K562 (cell line): ENCODE results near the gene TRABD2B.

ENCODE experiments used
- MCM7 ChIP-seq, 2 experiments: fragments of 450-650 bp; IDR thresholded peaks; 2 replicates each; pipeline ENCODE4 v1.6.1; 2016 to 2018
- NR2C2 ChIP-seq, 2 experiments: fragments of 200-800 bp in 1 of 2; sonication (Bioruptor generic) in 1 of 2; sonication (generic) in 1 of 2; formaldehyde crosslinking in 1 of 2; IDR thresholded peaks; 2 replicates each; pipeline versions ENCODE4 v1.6.1 to v1.8.0; 2016 to 2022; ENCODE audit warnings: mild to moderate bottlenecking in 1 of 2, missing compliant biosample characterization in 1 of 2, missing genetic modification characterization in 1 of 2, missing genetic modification reagents in 1 of 2
- SP1 ChIP-seq: sonication (generic); formaldehyde crosslinking; IDR thresholded peaks from 2 replicates; pipeline ENCODE4 v1.8.1; 2022; ENCODE audit warnings: mild to moderate bottlenecking, missing genetic modification reagents
- ZBTB11 ChIP-seq, 3 experiments: fragments of 200-800 bp in 1 of 3; fragments of 250-450 bp in 1 of 3; fragments of 450-650 bp in 1 of 3; sonication (Bioruptor Pico) in 1 of 3; sonication (Bioruptor generic) in 1 of 3; formaldehyde crosslinking in 1 of 3; IDR thresholded peaks; 2 replicates each; pipeline versions ENCODE4 v1.6.1 to v1.8.0; 2016 to 2022; ENCODE audit warnings: mild to moderate bottlenecking in 2 of 3, missing genetic modification characterization in 2 of 3, missing compliant biosample characterization in 1 of 3, moderate library complexity in 1 of 3
- ZNF695 ChIP-seq: fragments of 450-650 bp; formaldehyde crosslinking; IDR thresholded peaks from 2 replicates; pipeline ENCODE4 v1.4.0; 2020; ENCODE audit warnings: mild to moderate bottlenecking, moderate library complexity
- TF ChIP-seq, protein P1 (sequence below): sonication (generic); formaldehyde crosslinking; IDR thresholded peaks from 2 replicates; pipeline ENCODE4 v1.8.1; 2023; ENCODE audit warnings: mild to moderate bottlenecking, missing genetic modification reagents
- TF ChIP-seq, protein P2 (sequence below), 3 experiments: IDR thresholded peaks in 2 of 3; conservative IDR thresholded peaks in 1 of 3; 2 replicates each; pipeline ENCODE4 v1.5.1; 2011 to 2012; ENCODE audit warnings: low read length in 3 of 3, mild to moderate bottlenecking in 3 of 3, control low read depth in 2 of 3, improper control_type of control experiment in 1 of 3, inconsistent platforms in 1 of 3, low read depth in 1 of 3, mixed read lengths in 1 of 3, moderate library complexity in 1 of 3; ENCODE audit not compliant: insufficient read depth in 2 of 3

DNA sequence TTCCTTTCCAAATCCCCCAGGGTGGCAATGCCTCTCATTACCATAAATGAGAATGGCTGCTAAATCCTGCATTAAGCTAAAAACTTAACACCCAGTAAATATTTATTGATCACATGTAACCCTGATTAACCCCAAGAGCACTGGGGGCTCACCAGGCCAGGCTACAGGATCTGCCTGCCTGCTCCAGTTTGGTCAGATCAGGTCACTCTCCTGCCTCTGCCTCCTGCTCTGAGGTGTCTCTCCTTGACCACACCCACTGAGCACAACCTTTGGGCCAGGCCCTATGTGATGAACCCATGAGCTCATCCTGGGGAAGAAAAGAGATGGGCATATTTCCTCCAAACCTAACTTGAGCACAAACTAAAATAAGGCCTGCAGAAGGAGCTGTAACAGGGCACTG is 93.5 kb downstream of the TRABD2B start:
- no peak for TF ChIP-seq SP1 (CRISPR knock-in tag)
- no peak for TF ChIP-seq ZBTB11 (CRISPR knock-in tag; IDR thresholded peaks at IDR 0.05)
- TF ChIP-seq, protein P1, sequence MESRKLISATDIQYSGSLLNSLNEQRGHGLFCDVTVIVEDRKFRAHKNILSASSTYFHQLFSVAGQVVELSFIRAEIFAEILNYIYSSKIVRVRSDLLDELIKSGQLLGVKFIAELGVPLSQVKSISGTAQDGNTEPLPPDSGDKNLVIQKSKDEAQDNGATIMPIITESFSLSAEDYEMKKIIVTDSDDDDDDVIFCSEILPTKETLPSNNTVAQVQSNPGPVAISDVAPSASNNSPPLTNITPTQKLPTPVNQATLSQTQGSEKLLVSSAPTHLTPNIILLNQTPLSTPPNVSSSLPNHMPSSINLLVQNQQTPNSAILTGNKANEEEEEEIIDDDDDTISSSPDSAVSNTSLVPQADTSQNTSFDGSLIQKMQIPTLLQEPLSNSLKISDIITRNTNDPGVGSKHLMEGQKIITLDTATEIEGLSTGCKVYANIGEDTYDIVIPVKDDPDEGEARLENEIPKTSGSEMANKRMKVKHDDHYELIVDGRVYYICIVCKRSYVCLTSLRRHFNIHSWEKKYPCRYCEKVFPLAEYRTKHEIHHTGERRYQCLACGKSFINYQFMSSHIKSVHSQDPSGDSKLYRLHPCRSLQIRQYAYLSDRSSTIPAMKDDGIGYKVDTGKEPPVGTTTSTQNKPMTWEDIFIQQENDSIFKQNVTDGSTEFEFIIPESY (CRISPR knock-in tag) = no peak
- no peak for TF ChIP-seq ZNF695 (CRISPR knock-in tag)
- TF ChIP-seq, protein P2, sequence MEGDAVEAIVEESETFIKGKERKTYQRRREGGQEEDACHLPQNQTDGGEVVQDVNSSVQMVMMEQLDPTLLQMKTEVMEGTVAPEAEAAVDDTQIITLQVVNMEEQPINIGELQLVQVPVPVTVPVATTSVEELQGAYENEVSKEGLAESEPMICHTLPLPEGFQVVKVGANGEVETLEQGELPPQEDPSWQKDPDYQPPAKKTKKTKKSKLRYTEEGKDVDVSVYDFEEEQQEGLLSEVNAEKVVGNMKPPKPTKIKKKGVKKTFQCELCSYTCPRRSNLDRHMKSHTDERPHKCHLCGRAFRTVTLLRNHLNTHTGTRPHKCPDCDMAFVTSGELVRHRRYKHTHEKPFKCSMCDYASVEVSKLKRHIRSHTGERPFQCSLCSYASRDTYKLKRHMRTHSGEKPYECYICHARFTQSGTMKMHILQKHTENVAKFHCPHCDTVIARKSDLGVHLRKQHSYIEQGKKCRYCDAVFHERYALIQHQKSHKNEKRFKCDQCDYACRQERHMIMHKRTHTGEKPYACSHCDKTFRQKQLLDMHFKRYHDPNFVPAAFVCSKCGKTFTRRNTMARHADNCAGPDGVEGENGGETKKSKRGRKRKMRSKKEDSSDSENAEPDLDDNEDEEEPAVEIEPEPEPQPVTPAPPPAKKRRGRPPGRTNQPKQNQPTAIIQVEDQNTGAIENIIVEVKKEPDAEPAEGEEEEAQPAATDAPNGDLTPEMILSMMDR (IDR thresholded peaks at IDR 0.05 in 2 of 3, conservative IDR thresholded peaks at IDR 0.05 in 1 of 3; ENCODE audit: insufficient read depth in 2 of 3, low read depth in 1 of 3, low read length in 3 of 3) = no peak
- no peak for TF ChIP-seq MCM7 (IDR thresholded peaks at IDR 0.05)
- no peak for TF ChIP-seq NR2C2 (CRISPR knock-in tag; IDR thresholded peaks at IDR 0.05)
- no peak for TF ChIP-seq NR2C2 (tag; IDR thresholded peaks at IDR 0.05)
